MM.1S (cell line): ENCODE measurements around the gene CHCHD3.

Experiments used
- DNase-seq: peaks from one replicate; pipeline ENCODE4 v3.0.0-alpha.2; 2015
- H2AFZ ChIP-seq: fragments of 300-600 bp; sonication (generic); 2 replicates; pipeline ENCODE4 v1.6.0; 2016; ENCODE audit warnings: antibody characterized with exemption, low read length
- H3F3A ChIP-seq: fragments of 300-600 bp; sonication (generic); 2 replicates; pipeline ENCODE4 v1.6.1; 2016; ENCODE audit warnings: mild to moderate bottlenecking, antibody characterized with exemption, low read length, moderate library complexity, mixed read lengths; ENCODE audit not compliant: insufficient read depth
- H3K27ac ChIP-seq: fragments of 300-600 bp; sonication (generic); 2 replicates; pipeline ENCODE4 v1.5.1; 2016; ENCODE audit warnings: mild to moderate bottlenecking, low read length
- H3K27me3 ChIP-seq: fragments of 300-600 bp; sonication (generic); replicated peaks from 2 replicates; pipeline ENCODE4 v1.6.0; 2016; ENCODE audit warnings: low read length; ENCODE audit not compliant: insufficient read depth
- H3K36me3 ChIP-seq: fragments of 300-600 bp; sonication (generic); replicated peaks from 2 replicates; pipeline ENCODE4 v1.6.1; 2016; ENCODE audit warnings: mild to moderate bottlenecking, low read length, mixed read lengths; ENCODE audit not compliant: insufficient read depth
- H3K4me1 ChIP-seq: fragments of 300-600 bp; sonication (generic); 2 replicates; pipeline ENCODE4 v1.6.1; 2016; ENCODE audit warnings: low read length, mixed read lengths
- H3K4me2 ChIP-seq: fragments of 300-600 bp; sonication (generic); 2 replicates; pipeline ENCODE4 v1.6.0; 2016; ENCODE audit warnings: low read depth, low read length
- H3K4me3 ChIP-seq: fragments of 300-600 bp; sonication (generic); 2 replicates; pipeline ENCODE4 v1.5.1; 2016; ENCODE audit warnings: low read length, mixed read lengths
- H3K79me2 ChIP-seq: fragments of 300-600 bp; sonication (generic); 2 replicates; pipeline ENCODE4 v1.6.1; 2016; ENCODE audit warnings: mixed run types, low read length, mixed read lengths
- H3K9ac ChIP-seq: fragments of 300-600 bp; sonication (generic); 2 replicates; pipeline ENCODE4 v1.6.1; 2016; ENCODE audit warnings: low read length, mixed read lengths
- H3K9me2 ChIP-seq: fragments of 300-600 bp; sonication (generic); replicated peaks from 2 replicates; pipeline ENCODE4 v1.6.1; 2016; ENCODE audit warnings: mild to moderate bottlenecking, low read length, mixed read lengths; ENCODE audit not compliant: insufficient read depth
- H3K9me3 ChIP-seq: fragments of 300-600 bp; sonication (generic); replicated peaks from 2 replicates; pipeline ENCODE4 v1.6.1; 2016; ENCODE audit warnings: mild to moderate bottlenecking, low read length, mixed read lengths; ENCODE audit not compliant: insufficient read depth
- H4K20me1 ChIP-seq: fragments of 300-600 bp; sonication (generic); 2 replicates; pipeline ENCODE4 v1.6.1; 2016; ENCODE audit warnings: mild to moderate bottlenecking, low read length, moderate library complexity, mixed read lengths; ENCODE audit not compliant: insufficient read depth
- CTCF ChIP-seq: fragments of 300-600 bp; sonication (generic); IDR thresholded peaks from 2 replicates; pipeline ENCODE4 v1.5.1; 2016; ENCODE audit warnings: antibody characterized with exemption, low read length, mixed read lengths
- EZH2 ChIP-seq: fragments of 300-600 bp; sonication (generic); optimal IDR thresholded peaks from 2 replicates; pipeline ENCODE3; 2017; ENCODE audit warnings: low read depth, mild to moderate bottlenecking, antibody characterized with exemption, low read length, mixed read lengths
- EZH2phosphoT487 ChIP-seq: fragments of 300-600 bp; sonication (generic); IDR thresholded peaks from 2 replicates; pipeline ENCODE4 v1.6.1; 2018; ENCODE audit warnings: antibody characterized with exemption, low read length

Gene CHCHD3

GRCh38 chr7:133102276-133103060, 20.6 kb upstream of the CHCHD3 start:
- Histone ChIP-seq H4K20me1 (no peaks in the 10 kb centered on the region), H3K9ac (no peak overlapping the region), H3K9me3 (no peaks in the 10 kb centered on the region), H3K4me3 (no peak overlapping the region), H3F3A (no peaks in the 10 kb centered on the region), H3K79me2 (no peaks in the 10 kb centered on the region), H3K27me3 (no peaks in the 10 kb centered on the region), H3K27ac (no peak overlapping the region), H3K4me1 (no peaks in the 10 kb centered on the region), H3K4me2 (no peak overlapping the region), H3K9me2 (no peaks in the 10 kb centered on the region), H3K36me3 (no peaks in the 10 kb centered on the region), H2AFZ (no peak overlapping the region)
- TF ChIP-seq EZH2phosphoT487 (no peak), EZH2 (no peak), CTCF (no peak)
- no peak for DNase-seq

GRCh38 chr7:133099633-133100286, 17.9 kb upstream of the CHCHD3 start:
- no peaks in the 10 kb centered on the region for H3K9me2 ChIP-seq
- H2AFZ ChIP-seq: no peak overlapping the region
- no peaks in the 10 kb centered on the region for H3K27me3 ChIP-seq
- no peaks in the 10 kb centered on the region for H4K20me1 ChIP-seq
- DNase-seq: no peak
- no peaks in the 10 kb centered on the region for H3K36me3 ChIP-seq
- no peaks in the 10 kb centered on the region for H3K4me1 ChIP-seq
- H3K9me3 ChIP-seq: no peaks in the 10 kb centered on the region
- no peaks in the 10 kb centered on the region for H3F3A ChIP-seq
- H3K27ac ChIP-seq: no peak overlapping the region
- H3K9ac ChIP-seq: no peak overlapping the region
- H3K79me2 ChIP-seq: no peaks in the 10 kb centered on the region
- TF ChIP-seq CTCF: no peak
- TF ChIP-seq EZH2: no peak
- TF ChIP-seq EZH2phosphoT487: no peak
- H3K4me2 ChIP-seq: no peak overlapping the region
- H3K4me3 ChIP-seq: no peak overlapping the region

- H3F3A ChIP-seq: no peaks in the 10 kb centered on the region
- no peaks in the 10 kb centered on the region for H3K36me3 ChIP-seq
- H3K79me2 ChIP-seq: no peaks in the 10 kb centered on the region
- no peak overlapping the region for H2AFZ ChIP-seq
- no peak overlapping the region for H3K4me3 ChIP-seq
- H3K4me2 ChIP-seq: no peak overlapping the region
- H3K9me2 ChIP-seq: no peaks in the 10 kb centered on the region
- no peak for TF ChIP-seq EZH2
- TF ChIP-seq CTCF: no peak
- no peak for TF ChIP-seq EZH2phosphoT487
- no peaks in the 10 kb centered on the region for H3K9me3 ChIP-seq
- H4K20me1 ChIP-seq: no peaks in the 10 kb centered on the region
- no peak overlapping the region for H3K27ac ChIP-seq
- no peak for DNase-seq
- no peaks in the 10 kb centered on the region for H3K27me3 ChIP-seq
- no peak overlapping the region for H3K9ac ChIP-seq
- H3K4me1 ChIP-seq: no peaks in the 10 kb centered on the region
These were observed 13.3 kb upstream of the CHCHD3 start for GRCh38 chr7:133095119-133095671.
